HG03520 (cell line): ENCODE data around the gene UIMC1.

ENCODE experiments used
- ATAC-seq: cut with Tn5 transposase; IDR thresholded peaks from one replicate; pipeline ENCODE4 v1.9.1; 2021; ENCODE audit warnings: mild to moderate bottlenecking, moderate library complexity; ENCODE audit not compliant: unreplicated experiment

UIMC1 gene

DNA sequence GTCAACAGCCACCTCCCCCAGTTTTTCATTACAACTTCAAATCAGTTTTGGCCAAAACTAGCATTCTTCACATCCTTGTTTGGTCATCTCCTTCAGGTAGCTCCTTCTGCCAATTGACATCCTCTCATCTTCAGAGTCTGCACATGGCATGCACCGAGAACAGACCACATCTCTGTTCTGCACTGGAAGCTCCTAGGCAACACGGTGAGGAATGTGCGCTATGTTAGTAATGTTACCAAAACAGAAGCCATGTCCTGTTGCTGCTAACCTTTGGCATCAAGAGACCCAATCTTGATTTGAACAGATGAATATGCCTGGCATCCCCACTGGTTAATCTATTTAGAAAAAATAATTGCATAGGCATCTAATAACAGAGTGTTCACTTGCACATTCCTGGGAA is 102.3 kb downstream of the UIMC1 start:
- ATAC-seq, result no peak

GRCh38 chr5:176902911-176903664 is 103.5 kb downstream of the UIMC1 start:
- no peak for ATAC-seq

GRCh38 chr5:176902102-176902814 is 104.3 kb downstream of the UIMC1 start:
- ATAC-seq, result no peak

- ATAC-seq, result peak; percentile 61
Measured at GRCh38 chr5:176901260-176902101, 105.1 kb downstream of the UIMC1 start.

GRCh38 chr5:176900780-176901204 is 105.8 kb downstream of the UIMC1 start:
- no peak for ATAC-seq

DNA sequence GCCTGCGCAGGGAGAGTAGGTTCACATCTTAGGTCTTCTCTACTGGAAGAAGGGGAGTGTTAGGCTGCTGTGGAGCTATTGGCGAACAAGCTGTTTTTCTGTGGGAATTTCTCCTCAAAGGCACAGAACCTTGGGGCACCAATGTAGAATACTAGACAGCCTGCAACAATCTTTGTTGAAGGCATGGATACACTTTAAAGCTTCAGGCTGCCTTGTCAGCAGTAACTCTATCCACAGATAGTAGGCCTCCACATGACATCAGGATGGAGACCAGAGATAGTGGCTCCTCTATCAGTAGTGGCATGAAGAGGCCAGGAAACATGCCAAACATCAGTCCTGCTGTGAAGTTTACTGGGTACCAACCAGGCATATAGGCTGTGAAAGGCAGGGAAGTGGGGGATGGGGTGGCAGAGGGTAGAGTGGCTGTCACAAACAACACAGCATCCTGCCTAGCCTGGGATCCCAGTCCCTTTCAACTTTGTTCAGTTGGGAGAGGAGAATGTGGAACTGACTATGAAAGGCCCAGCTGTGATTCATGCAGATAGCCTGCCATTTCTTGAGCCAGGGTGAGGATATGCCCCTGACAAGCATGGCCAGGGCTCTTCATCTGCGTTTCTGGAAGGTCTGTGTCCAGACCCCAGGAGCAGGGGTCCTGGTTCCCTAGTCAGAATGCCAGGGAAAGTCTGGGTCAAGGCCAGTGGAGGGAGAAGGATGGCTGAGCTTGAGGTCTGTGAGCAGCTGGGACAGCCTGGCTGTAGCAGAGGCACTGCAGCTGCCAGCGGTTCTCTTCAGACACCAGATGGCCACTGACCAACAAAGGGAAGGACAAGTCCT is 106.4 kb downstream of the UIMC1 start:
- ATAC-seq, result no peak

DNA sequence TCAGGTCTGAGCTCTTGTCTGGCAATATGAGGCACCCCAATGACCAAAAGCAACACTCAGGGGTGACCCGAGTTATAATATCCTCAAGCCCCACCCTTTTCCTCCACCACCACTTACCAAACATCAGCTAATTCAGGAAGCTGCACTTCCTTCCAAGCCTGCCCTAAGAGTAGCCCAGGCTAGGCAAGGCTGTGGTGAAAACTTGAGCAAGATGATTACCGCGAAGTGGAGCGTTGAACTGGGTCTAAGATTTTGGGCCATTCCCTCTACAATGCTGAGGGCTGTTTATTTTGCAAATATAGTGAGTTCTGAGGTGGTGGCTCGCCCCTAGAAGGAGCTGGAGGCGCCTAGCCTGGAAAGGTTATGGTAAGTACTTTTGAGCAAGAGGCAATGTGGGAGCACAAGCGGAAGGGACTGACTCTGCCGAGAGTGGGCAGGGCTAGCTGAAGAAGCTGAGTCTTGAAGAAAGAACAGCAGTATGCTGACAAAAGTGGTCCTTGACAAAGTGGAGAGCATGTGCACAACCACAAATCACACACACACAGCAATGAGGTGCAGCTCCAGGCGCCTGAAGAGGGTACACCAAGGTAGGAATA is 107.2 kb downstream of the UIMC1 start, which contains the start of gene HK3:
HK3 (minus strand) TSS at position 51 of the 596 bp plus-strand sequence. CDS start 3,187 bp downstream, outside the sequence.
- no peak for ATAC-seq

DNA sequence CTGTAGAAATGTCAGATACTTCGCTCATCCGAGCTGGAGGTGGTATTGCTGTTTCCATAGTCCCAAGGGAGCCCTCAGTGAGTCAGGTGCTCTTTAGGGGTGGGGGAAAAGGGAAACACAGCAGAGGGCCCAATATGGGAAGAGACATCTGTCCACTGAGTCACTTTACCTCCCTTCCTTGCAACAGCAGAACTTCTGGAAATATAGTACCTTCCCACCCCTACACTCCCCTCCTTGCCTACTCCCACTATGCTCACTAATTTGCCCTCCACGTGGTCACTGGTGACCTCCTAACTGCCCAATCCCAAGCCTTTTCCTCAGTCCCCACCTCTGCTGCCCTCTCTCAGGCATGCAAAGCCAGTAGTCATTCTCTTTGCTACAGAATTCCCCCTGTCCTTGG is 109.3 kb downstream of the UIMC1 start:
- no peak for ATAC-seq

GRCh38 chr5:176895831-176896230 is 110.7 kb downstream of the UIMC1 start:
- ATAC-seq, result no peak

DNA sequence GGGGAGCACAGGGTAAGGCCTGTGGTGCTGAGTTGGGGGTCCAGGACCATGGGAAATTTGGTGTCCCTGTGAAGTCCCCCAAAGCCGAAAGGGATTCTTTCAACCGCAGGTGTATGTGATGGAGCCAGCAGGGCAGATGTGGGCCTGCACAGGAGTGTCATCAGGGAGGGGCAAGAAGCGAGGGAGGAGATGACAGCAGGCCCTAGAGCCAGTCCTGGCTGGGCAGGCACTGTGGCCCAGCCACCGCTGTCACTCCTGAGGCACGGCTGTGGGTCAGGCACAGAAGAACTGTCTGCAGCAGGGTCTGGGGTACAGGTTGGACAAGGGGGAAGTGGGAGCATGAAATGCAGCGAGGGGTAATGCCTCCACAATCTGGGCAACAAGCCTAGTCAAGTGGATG is 112.3 kb downstream of the UIMC1 start:
- ATAC-seq, result no peak

- no peak for ATAC-seq
Measured at GRCh38 chr5:176892663-176893062, 113.9 kb downstream of the UIMC1 start.

DNA sequence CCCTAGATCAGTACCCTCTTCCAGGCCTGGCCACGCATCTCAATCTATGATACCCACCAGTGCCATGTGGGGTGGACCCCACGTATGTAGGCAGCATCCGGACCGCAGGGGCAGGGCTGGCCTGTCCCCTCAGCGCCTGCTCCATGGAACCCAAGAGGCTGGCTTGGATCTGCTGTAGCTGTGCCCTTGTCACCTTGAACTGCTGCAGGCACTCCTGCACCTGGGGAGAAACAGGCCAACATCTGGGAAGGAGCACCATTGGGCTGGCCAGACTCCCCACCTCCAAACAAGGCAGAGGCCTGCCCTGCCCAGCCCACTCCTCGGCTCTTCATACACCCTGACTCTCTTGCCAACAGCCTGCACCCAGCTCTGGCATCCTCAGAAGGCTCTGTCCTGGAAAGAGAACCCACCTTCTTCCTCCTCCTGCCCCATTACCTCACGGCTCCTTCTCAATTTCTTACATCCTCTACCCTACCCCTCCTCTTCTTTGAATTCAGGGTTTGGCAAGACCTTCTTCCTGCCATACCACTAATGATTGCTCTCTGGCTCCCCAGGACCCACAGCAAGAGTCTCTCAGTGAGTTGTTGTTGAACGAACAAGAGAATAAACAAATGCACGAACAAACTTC is 115.1 kb downstream of the UIMC1 start:
- no peak for ATAC-seq

GRCh38 chr5:176890455-176891330 is 115.9 kb downstream of the UIMC1 start:
- no peak for ATAC-seq

- ATAC-seq, result no peak
Measured at GRCh38 chr5:176889321-176890280, 117.0 kb downstream of the UIMC1 start.

- ATAC-seq, result no peak
Measured at GRCh38 chr5:176888865-176889165, 117.8 kb downstream of the UIMC1 start.

DNA sequence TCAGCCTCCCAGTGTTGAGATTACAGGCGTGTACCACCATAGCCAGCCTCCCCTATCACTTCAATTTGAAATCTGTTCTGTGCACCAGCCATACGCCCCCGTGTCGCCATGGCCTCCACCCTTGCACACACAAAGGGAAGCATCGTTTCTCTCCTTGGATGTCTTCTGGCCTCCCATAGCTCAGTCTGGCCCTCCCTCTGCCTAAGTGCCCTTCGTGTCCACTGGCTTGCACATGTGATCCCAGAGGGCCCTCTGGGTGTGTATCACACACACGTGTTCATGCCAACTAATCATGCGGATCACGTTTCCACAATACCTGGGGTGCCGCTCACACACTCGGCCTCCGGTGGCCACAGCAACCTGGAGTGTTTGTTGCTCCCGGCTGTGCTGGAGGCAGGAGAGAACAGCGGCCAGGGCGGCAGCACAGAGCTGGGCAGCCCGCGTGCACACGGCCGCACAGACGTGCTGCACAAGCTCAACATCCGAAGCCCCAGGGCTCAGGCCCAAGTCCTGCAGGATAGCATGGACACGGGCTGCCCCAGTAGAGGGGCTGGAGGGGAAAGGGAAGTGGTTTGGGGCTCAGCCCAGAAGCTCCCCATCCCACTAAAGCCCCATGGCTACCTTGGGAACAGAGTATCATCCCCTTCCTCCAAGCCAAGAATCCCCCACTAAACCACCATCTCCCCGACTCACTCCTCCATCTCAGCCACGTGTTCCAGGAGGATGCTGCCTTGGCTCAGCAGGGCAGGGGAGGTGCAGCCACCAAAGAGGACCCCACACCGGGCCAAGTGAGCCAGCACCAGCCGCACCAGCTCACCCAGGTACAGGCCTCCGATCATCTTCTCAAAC is 118.3 kb downstream of the UIMC1 start:
- ATAC-seq, result no peak
